Islet precursor cell (in vitro differentiated cells): ENCODE data around the gene ARL4A.

Source experiments
- DNase-seq: peaks from one replicate; pipeline ENCODE4 v3.0.0-alpha.2; 2018

Gene ARL4A

DNA sequence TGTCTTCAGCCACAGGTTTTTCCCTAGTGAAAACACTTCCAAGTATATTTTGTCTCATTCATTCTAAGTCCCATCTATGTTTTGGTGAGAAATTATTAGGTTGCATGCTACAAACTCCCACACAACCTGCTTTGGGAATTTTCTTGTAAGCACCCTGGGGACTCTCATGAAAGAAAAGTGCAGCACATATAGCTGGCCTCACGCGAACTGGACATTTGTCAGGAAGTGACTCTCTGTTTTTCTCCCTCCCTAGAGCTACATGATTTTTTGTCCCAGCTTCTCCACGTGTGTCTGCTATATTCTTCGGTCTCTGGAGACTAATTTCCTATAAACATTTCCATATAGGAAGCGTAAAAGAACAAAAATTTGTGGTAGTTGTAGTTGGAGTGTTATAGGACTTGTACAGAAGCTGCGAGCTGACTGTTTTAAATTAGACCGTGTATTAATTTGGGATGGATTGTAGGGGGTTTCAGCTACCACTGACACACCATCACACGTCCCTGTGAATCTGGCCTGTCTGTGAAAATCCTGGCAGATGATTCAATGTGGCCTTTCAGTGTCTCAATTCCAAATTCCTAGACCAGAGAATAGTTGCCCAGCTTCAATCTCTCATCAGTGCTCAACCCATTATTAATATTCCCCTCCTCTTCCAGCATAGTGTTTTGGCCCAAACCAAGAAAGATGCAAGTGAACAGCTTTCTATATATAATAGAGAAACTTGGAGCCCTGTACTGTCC lies 40.2 kb downstream of the ARL4A start:
- DNase-seq: no peak

DNA sequence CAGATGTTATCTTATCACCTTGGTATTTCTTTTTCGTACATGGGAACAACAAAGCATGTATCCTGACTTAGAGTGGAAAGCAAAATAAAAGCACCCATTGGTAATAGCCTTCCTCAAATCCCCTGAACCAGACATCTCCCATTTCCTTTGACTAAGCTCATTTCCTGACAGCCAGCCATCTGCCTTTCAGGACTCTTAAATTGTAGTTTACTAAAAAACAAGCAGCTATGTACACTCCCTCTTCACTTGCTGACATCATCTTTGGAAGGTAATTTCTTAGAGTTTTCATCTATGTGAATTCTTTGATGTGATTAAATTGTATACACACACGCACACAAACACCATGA lies 40.7 kb downstream of the ARL4A start:
- DNase-seq: no peak

DNA sequence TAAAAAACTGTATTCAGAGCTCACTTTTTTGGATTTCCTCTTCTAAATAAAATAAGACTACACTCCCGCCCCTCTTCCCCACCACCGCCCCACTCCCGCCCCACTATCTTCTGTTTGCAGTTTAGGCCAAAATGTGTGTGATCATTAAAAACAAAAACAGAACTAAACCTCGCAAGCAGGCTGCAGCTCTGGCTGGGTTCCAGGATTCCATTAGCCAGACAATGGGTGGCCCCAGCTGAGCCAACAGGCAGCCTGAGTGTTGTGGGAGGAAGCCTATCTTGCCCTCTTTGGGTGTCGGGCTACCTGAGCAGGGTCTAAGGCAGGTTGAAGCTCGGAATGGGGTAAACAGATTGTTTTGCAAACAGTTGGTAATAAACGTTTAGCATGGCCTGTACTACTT lies 41.7 kb downstream of the ARL4A start:
- DNase-seq: no peak

DNA sequence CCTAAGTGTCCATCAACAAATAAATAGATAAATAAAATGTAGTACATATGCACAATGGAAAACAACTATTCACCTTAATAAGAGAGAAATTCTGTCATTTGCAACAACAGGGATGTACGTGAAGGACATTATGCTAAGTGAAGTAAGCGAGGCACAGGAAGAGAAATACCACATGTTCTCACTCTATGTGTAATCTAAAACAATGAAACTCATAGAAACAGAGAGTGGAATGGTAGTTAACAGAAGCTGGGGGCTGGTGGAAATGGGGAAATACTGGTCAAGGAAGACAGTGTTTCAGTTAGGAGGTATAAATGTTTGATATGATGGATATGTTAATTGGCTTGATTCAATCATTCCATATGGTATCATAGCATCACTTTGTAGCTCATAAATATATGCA lies 43.1 kb downstream of the ARL4A start:
- no peak for DNase-seq

DNA sequence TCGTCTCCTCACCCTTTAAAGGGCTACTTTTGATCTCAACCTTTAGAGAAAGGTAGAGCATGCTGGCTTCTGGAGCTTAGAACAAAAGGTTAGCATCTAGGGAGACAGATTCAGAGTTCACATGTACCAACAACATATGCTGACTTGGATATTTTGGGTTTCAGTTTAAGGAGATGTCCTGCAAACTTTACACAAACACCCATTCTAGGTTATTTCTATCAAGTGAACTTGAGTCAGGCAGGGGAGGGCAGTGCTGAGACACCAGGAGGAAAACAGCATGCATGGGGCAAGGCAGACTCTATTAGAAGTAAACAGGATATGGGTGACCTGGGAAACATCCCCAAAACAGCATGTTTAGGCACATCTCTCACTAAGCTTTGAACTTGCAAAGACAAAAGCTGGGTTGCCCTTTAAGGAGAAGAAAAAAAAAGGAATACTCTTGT lies 43.8 kb downstream of the ARL4A start:
- peak; percentile 60 for DNase-seq

DNA sequence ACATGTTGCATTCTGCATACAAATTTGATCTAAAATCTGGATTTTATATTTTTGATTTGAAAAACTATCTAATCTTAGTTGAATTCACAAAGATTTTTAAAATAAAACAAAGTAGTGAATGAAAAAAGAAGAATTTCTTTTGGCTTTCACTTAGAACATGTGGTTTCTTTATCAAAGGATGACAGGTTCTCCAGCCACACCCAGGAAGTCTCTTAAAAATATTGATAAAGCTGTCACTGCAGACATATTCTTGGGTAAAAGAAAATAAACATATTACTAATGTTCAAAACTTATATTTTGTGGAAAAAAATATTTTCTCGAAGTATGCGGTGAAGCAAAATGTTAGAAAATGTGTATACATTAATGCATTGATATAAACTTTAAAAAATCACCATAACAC lies 44.3 kb downstream of the ARL4A start:
- DNase-seq: no peak

DNA sequence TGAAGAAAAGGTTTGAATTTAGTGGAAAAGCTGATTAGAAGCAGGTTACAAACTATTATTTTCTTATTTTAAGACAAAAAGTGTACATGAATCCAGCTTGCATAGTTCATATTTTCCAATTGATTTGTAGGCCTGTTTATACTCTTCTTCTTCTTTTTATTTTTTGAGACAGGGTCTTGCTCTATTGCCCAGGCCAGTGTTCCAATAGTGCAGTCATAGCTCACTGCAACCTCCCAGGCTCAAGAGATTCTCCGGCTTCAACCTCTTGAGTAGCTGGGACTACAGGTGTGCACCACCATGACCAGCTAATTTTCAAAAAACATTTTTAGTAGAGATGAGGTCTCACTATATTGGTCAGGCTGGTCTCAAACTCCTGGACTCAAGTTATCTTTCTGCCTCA lies 45.0 kb downstream of the ARL4A start:
- DNase-seq: no peak

DNA sequence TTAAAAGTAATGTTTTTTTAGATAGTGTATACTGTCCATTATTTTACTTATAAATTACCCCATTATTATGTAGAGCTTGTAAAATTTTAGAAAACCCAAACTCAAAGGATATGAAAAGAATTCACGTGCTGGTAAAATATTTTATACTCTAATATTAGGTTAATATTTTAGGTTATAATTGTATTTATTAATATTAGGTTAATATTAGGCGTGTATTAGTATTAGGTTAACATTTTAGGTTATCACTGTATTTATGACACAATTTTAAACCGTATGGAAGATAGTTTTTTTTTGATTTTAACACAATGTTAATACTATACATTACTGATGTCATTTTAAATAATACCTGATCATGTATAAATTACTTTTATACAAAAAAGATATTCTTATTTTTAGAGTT lies 48.5 kb downstream of the ARL4A start:
- DNase-seq: no peak

DNA sequence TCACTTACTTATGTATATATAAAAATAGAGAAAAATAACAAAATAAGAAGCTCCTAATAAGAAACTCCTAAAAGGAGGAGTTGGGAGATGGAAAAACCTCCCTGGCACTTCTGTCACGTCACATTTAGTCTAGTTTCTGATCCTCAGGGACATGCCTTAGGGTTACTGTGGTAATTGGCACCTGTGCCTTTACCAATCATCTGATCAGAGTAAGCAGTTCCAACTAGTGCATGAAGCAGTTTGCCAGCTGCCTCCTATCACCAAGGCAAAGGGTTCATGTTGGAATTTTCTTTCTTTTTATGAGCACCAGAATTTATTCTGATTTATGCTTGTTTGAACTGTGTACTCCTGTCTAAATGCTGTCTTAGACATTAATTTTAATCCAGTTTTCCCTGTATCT lies 49.9 kb downstream of the ARL4A start:
- DNase-seq: no peak

DNA sequence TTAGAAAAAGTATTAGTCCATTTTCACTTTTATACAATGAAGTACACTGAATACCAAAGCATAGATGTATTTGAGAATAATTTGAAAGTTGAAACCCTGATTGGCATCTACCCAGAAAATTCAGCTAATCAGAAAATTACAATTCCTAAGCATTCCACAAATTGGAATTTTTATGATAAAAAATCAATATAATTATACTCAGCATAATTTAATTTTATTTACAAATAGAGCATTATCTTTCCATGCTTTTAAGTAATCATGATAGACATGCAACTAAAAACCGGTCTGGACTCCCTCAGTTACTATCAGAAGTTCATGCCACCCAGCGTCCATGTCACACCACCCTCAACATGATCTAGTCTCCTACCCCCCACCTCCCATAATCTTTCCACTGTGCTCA lies 50.4 kb downstream of the ARL4A start:
- no peak for DNase-seq

DNA sequence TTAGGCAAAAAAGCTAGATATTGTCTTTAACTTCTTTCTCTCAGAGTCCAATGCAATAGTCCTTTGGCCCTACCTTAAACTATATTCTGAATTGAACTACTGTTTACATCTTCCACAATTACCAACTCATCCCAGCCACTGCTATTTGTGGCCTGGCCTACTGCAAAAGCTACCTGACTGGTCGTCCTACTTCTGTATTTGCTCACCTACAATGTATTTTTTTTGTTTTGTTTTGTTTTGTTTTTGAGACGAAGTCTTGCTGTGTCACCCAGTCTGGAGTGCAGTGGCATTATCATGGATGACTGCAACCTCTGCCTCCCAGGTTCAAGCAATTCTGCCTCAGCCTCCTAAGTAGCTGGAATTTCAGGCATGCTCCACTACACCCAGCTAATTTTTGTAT lies 51.2 kb downstream of the ARL4A start:
- DNase-seq: no peak
